GM21367 (cell line): ENCODE data around the gene GPSM1.

Experiments
- ATAC-seq: cut with Tn5 transposase; IDR thresholded peaks from one replicate; pipeline ENCODE4 v1.9.1; 2021; ENCODE audit not compliant: unreplicated experiment

The GPSM1 gene

GRCh38 chr9:136331556-136332481 lies 4.5 kb downstream of the GPSM1 start:
- no peak for ATAC-seq

- ATAC-seq: no peak
Measured at GRCh38 chr9:136332482-136332983, 5.2 kb downstream of the GPSM1 start.

- no peak for ATAC-seq
Measured at GRCh38 chr9:136333045-136333444, 5.7 kb downstream of the GPSM1 start.

- ATAC-seq: no peak
Measured at GRCh38 chr9:136333486-136333885, 6.1 kb downstream of the GPSM1 start.

- no peak for ATAC-seq
Measured at GRCh38 chr9:136334541-136334940, 7.2 kb downstream of the GPSM1 start.

GRCh38 chr9:136335296-136336155 lies 8.2 kb downstream of the GPSM1 start:
- no peak for ATAC-seq

GRCh38 chr9:136336156-136336870 lies 9.0 kb downstream of the GPSM1 start:
- no peak for ATAC-seq

- no peak for ATAC-seq
Measured at GRCh38 chr9:136336881-136337280, 9.5 kb downstream of the GPSM1 start.

- ATAC-seq: no peak
Measured at GRCh38 chr9:136337416-136338395, 10.4 kb downstream of the GPSM1 start.

GRCh38 chr9:136338511-136338910 lies 11.2 kb downstream of the GPSM1 start:
- ATAC-seq: no peak

- ATAC-seq: no peak
Measured at GRCh38 chr9:136339173-136339957, 12.0 kb downstream of the GPSM1 start.

GRCh38 chr9:136339958-136340310 lies 12.6 kb downstream of the GPSM1 start:
- ATAC-seq: no peak

GRCh38 chr9:136340356-136341041 lies 13.2 kb downstream of the GPSM1 start:
- ATAC-seq: no peak

GRCh38 chr9:136341042-136341655 lies 13.8 kb downstream of the GPSM1 start:
- no peak for ATAC-seq

- ATAC-seq: no peak
Measured at GRCh38 chr9:136341769-136342168, 14.4 kb downstream of the GPSM1 start.

GRCh38 chr9:136342181-136343120 lies 15.1 kb downstream of the GPSM1 start:
- no peak for ATAC-seq
